MV-4-11 (cell line): ENCODE measurements around the gene PTPN18.
"Not testable (repeated sequence)": the region's sequence is repeated elsewhere in the genome, so short reads cannot be mapped to it uniquely, and the experiment has no call there.

Experiments
- DNase-seq: peaks from one replicate; lab custom pipeline; 2025; lab: John Stamatoyannopoulos, UW

The PTPN18 gene, protein sequence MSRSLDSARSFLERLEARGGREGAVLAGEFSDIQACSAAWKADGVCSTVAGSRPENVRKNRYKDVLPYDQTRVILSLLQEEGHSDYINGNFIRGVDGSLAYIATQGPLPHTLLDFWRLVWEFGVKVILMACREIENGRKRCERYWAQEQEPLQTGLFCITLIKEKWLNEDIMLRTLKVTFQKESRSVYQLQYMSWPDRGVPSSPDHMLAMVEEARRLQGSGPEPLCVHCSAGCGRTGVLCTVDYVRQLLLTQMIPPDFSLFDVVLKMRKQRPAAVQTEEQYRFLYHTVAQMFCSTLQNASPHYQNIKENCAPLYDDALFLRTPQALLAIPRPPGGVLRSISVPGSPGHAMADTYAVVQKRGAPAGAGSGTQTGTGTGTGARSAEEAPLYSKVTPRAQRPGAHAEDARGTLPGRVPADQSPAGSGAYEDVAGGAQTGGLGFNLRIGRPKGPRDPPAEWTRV

DNA sequence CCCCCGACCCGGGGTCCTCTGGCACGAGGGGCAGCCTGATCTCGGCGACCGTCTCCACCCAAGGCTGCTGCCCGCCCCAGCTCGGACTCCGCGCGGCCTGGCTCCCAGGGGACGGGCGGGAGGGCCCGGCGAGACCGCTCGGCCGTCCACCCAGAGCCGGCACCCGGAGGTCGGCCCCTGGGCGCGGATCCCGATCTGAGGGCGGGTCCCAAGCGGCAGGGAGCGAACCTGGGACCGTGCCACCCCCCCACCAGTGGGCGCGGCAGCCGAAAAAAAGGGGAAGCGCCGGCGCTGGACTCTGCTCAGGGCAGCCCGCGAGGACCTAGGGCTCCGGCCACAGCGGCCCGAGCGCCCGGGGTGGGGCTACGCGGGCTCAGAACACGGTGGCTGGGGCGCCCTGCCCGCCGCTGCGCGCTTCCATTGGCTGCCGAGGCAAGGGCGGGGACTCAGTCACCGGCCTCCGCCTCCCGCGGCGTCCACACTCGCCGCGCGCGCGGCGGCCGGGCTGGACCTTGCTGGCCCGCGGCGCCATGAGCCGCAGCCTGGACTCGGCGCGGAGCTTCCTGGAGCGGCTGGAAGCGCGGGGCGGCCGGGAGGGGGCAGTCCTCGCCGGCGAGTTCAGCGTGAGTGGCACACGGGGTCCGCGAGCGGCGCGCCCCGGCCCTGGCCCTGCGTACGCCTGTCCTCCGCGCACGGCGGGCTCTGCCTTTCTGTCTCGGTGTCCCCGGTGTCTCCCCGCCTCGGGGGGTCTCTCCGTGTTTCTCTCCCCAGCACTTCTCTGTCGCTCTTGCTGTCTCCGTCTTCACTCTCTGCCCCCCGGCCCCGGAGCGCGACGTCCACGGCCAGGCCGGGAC, at the start of gene PTPN18:
TSS of gene PTPN18 (plus strand) at position 479 of the 854 bp plus-strand sequence. CDS start at position 531, 52 bp downstream.
- DNase-seq, result peak; percentile 51

DNA sequence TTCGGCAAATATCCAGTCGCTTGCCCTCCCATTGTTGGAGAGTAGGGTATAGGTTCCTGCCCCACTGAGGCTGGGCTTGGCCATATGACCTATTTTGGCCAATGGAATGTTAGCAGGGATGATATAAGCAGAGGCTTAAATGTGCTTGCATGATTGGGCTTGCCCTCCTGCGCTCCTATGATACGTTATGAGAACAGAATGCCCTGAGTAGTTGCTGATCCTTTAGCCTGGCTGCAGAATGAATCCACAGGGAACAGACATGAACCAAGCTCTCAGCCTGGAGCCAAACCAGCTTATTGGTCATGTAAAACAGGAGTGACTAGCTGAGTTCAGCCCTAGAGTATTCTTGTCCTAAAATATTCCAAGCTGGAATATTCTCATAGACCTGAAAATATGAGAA, 48.0 kb upstream of the PTPN18 start:
- DNase-seq, result no peak

DNA sequence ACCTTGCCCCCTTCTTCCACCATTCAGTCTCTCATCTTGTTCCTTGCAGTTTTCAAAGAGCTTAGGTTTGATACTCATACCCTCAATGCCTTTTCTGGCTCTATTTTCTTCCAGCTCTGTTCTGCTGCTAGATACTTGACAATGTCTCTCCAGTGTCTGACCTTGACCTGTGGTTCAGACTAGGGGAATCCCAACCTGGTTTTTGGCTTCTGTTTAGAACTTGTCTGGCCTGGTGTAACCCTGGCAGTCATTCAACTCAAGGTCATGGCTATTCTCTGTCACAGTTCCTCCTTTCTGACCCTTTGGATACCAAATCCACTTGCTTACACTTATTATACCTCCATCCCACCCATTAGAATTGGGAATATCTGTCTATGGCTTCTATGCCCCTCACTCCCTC, 45.0 kb upstream of the PTPN18 start:
- DNase-seq, result no peak

DNA sequence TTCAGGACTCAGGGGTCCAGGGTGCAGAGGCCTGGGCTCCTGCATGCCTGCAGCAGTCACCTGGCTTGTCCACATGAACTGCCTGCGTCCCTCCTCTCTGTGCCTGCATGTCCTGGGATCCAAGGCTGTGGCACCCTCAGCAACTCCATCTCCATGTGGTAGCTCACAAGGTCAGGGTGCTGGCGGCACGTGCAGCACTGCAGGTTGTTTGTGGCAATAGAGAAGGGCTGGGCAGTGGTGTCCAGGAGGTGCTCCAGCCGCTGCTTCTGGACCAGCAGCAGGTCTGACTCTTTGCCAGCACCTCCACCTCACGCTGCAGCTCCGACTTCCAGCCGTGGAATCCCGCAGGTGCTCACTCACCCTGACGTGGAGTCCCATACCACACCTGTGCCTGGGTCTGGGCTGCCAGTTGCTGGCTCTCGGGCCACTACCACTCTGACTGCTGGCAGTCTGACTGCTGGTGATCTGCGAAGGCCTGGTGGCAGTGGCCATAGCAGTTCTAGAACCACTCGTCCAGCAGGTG, 42.0 kb upstream of the PTPN18 start:
- DNase-seq, result no peak

DNA sequence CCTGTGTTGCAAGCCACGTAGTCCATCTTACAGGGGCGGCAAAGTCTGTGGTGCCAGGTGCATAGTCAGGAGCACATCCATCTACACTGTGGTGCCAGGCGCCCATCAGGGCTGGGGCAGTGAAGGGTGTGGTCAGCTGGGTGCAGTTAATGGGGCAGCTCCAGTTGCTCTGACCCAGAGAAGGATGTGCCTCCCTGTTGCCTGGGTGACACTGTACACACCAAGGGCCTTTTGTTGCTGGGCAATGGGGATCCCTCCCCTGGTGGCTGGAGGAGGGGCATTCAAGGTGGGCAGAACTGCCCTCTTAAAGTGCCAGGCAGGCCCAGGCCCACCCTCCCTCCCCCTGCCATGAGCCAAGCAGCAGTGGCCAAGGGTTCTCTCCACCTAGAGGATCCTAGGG, 41.5 kb upstream of the PTPN18 start:
- no peak for DNase-seq

DNA sequence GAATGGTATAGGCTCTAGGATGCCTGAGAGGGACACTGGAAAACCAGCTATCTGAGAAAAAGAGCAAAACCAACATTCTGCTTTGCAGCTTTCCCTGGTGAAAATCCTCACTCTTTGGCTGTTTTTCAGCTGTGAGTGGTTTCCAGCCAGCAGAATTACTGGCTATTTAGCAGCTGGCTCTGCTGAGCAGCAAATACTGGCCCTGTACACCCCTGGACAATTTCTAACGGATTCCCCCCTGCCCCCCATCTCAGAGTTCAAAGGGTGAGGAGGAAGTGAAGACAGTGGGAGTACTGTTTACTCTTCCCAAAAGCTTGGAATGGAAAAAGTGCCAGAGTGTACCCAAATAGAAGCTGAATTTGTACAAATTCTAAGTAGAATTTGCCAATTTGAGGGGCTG, 39.3 kb upstream of the PTPN18 start:
- DNase-seq, result no peak

DNA sequence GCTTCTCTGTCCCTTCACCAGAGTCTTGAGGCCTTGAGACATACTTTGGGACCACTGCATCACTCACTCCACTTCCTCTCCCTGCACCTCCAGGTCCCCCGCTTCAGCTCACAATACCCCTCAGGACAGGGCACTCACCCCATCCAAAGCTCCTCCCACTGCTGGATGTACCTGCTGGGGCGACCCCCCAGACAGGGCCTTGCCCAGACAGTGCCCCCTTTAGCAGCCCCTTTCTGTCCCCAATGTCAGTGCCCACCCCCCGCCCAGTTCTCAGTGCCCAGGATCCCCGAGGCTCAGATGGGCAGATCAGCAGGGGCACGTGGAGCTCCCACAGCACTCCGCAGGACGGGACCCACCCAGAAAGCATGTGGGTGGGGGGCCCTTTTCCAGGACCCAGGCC, 37.0 kb upstream of the PTPN18 start:
- no peak for DNase-seq

DNA sequence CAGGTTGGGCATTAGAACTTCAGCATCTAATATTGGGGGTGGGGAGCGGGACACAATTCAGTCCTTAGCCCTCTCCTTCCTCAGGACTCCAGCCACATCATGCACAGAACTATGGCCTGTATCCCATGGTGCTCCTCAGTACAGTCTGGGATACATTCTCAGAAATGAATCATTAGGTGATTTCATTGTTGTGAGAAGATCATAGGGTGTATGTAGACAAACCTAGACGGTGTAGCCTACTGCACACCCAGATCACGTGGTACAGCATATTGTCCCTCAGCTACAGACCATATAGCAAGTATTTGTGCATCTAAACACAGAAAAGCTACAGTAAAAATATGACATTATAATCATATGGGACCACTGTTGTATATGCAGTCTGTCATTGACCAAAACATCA, 36.3 kb upstream of the PTPN18 start:
- no peak for DNase-seq

DNA sequence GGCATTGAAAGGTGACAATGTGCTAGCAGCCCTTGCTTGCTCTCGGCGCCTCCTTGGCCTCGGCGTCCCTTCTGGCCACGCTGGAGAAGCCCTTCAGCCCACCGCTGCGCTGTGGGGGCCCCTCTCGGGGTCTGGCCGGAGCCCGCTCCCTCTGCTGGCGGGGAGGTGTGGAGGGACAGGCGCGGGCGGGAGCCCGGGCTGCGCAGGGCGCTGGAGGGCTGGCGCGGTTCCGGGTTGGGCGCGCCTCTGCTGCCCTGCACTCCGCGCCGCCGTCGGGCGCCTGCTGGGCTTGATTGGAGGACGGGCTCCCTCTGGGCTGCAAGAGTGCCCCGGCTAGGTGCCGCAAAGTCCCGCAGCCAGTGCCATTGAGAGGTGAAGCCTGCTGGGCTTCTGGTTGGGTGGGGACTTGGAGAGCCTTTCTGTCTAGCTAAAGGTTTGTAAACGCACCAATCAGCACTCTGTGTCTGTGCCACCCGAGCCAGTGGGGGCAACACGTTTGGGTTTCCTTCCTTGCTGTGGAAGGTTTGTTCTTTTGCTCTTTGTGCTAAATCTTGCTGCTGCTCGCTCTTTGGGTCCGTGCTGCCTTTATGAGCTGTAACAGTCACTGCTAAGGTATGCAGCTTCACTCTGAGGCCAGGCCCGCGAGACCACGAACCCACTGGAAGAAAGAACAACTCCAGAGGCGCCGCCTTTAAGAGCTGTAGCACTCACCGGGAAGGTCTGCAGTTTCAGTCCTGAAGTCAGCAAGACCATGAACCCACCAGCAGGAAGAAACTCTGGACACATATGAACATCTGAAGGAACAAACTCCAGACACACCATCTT, 27.9 kb upstream of the PTPN18 start:
- no peak for DNase-seq

DNA sequence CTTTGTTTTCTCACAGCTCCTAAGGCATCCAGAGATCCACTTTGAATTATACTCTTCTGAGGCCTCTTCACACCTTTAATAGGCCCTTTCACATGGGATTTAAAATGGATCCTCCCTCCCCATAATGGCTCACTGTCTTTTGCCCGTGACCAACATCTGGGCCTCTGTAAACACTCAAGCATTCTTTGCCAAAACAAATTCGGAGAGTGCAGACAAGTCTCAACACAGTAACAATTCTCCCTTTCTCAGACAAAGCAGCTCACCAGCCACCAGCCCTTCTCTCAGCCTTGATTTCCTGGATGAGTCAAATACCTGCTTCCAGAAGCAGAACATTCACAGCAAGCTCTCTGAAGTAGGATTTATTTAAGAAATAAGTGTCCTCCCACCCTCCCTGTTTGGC, 27.1 kb upstream of the PTPN18 start:
- DNase-seq, result no peak

DNA sequence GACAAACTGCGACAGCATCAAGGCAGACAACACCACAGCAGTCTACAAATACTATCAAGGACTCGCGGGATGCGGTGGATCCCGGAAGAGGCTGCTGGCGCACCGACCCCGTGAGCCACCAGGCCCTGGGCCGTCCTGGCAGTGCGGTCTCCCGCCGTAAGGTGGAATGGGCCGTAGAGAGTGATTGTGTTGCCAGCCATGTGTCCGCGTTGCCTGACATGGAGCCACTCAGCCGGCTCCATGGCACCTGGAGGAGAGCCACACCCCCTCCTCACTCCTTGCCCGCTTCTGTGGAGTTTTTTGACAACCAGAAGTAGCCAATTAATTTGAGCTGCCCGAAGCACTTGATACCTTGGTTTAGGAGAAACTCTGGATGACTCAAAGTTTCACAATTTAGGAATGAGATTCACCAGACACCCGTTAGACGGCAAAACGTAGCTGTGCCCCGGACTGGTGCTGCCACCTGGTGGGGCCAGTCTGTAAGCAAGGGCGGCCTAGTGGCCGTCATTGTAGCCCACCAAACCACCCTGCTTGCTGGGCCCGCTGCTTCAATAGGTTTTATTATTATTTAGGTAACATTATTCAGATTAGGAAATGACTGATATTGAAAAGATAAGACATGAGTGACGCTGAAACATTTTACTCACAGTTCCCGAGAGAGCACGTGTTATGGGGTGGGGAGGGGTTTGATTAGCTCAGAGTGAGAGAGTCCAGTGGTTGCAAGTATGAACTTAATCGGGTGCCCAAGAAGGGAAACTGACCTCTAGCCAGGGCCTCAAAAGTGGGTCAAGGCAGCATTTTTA, 23.4 kb upstream of the PTPN18 start:
- DNase-seq, result peak; percentile 63

DNA sequence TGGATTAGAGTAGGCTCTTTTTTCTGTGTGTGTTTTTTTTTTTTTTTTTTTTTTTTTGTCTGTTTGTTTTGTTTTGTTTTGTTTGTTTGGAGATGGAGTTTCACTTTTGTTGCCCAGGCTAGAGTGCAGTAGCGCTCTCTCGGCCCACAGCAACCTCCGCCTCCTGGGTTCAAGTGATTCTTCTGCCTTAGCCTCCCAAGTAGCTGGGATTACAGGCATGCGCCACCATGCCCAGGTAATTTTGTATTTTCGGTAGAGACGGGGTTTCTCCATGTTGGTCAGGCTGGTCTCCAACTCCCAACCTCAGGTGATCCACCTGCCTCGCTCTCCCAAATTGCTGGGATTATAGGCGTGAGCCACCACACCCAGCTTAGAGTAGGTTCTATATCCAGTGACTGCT, 22.6 kb upstream of the PTPN18 start:
- not testable (repeated sequence) for DNase-seq

DNA sequence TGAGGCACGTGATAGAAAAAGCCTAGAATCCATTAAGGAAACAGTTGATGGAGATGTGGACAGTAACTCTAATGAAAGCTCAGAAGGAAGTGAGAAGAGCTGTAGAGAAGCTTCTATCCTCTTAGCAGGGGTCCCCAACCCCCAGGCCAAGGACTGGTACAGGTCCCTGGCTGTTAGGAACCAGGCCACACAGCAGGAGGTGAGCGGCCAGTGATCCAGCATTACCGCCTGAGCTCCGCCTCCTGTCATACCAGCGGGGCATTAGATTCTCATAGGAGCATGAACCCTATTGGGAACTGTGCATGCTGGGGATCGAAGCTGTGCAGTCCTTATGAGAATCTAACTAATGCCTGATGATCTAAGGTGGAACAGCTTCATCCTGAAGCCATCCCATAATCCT, 21.8 kb upstream of the PTPN18 start:
- no peak for DNase-seq

DNA sequence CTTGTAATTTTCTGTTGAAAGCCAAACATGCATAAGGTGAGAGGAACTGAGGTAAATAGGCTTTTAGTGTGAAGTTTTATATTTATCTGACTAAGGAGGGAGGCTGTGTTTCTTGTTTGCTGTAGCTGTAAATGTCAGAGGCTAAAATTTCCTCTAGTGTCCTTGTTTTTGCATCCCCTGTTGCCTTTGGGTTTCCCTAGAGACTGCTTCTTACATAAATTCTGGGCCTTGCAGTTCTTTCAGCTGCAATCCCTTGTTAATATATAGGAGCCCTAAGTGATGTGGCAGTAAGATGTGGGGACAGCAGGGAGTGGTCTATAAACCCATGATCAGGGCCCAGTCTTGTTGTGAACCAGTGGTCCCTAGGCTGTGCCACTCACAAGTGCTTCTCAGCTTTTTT, 20.6 kb upstream of the PTPN18 start:
- no peak for DNase-seq

DNA sequence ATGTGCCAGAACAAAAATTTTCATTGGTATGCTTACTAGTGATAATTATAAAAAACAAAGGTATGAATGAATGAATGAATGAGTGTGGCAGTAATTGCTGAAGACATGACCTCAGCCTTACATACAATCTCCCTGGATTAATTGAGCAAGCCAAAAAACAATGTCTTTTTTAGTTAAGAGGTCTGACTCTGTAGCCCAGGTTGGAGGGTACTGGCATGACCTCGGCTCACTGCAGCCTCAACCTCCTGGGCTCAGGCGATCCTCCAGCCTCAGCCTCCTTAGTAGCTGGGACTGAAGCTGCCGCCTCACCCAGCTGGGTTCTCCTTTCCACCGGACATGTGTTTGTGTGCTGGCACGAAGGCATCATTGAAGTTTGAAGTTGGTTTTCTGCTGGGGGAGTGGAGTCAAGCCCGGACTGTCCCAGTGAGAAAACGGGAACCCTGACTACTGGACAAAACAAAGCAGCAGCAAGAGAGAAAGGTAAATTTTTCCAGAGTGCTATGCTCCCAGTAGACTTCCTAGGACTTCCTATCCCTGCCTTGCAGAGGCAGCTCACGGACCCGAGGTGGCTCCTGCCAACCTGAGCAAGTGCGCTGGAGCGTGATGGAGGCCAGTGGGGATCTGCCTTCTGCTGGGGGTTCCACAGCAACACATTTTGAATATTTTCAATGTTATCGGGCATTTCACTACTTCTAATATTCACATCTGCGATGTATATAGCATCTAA, 19.5 kb upstream of the PTPN18 start:
- DNase-seq, result no peak

DNA sequence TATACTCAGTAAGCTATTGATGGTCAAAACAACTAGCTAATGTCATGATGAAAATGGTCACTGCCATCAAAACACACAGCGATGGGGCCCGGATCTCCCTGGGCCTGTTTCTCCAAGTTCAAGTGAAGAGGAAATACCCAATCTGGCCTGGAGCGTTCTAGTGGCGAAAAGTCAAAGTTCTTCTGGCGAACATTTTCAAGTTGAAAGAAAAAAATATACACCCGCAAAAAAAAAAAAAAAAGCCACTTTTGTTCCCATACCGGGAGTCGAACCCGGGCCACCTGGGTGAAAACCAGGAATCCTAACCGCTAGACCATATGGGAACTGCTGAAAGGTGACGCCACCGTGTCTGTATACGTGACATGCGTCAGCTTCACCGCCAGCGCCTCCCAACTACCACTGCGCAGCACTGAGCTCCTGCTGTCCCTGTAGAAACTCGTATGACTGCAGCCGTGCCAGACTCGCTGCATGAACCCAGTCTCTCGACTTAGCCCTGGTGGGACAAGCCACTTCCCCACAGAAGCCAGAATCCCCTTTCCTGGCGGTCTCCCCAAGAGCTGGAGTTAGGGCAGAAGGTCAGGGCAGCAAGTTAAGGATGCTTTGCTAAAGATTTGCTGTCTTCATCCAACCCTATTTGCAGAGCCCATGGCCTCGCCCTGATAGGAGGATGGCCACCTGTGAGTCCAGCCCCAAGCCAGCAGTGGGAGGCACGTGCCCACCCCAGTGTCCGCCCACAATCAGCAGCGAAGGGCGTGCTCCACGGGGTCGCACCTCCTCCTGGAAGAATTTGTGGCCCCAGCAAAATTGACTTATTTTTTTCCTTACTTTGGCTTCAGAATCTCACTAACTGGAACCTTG, 18.8 kb upstream of the PTPN18 start:
- DNase-seq, result peak; percentile 64

DNA sequence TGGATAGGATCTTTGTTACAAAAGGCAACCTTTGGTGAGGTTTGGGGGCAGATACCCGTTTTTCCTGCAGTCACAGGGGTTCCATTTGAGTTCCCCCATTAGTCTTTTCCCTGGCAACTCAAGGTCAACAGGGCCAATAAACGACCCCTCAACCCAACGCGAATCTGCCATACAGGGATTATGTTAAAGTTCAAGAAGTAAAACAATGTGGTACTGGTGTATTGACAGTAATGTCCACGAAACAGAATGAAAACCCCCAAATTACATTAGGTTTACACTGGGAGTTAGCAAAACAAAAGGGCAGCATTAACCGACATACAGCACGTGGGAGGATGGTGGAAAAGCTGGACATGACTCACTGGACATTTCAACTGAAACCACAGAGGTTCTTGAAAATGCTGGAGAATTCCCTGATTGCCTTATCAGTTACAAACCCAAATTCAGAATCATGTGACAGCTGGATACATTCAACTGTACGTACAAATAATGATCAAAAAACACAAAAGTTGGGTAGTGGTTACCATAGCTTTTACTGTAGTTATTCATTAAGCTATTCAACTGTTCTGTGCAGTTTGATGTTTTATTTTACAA, 18.0 kb upstream of the PTPN18 start:
- no peak for DNase-seq

DNA sequence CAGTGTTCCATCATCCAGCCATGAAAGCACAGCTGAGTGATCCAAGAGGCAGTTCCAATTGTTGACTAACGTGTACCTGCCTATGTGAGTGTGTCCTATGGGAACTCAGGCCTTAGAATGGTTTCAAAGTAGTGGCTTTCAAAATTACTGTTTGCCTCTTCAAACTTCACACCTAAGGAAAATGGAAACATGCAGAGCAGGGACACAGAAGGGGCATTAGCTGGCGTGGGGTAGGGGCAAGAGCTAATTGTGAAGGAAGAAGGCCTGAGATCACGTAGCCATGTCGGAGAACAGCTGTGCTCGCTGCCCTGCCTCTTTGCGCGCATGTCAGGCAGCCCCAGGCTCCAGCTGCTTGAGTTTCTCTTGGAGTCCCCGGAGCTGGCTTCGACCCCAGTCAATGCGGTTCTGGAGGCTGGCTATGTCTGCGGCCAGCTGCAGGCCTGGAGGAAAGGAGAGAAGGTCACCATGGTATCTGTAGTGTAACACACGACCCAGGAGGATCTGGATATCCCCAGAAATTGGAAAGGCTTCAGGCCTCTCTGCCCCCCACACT, 17.0 kb upstream of the PTPN18 start:
- DNase-seq, result no peak
